Tibial nerve (tissue), 4 donors: ENCODE measurements around the gene PVALEF.

Source experiments
- EP300 ChIP-seq, 2 donors: sonication (generic); formaldehyde crosslinking; IDR thresholded peaks; one replicate each; pipeline ENCODE4 v1.6.1; 2017; ENCODE audit warnings: antibody characterized with exemption in 2 of 2, mild to moderate bottlenecking in 1 of 2
- POLR2A ChIP-seq, 2 donors: fragments of 450-650 bp; IDR thresholded peaks; one replicate each; pipeline ENCODE4 v1.6.1; 2017; ENCODE audit warnings: antibody characterized with exemption in 2 of 2, mild to moderate bottlenecking in 2 of 2, moderate library complexity in 2 of 2
- TF ChIP-seq, protein P1 (sequence below), 5 experiments: fragments of 200-600 bp in 3 of 5; fragments of 450-650 bp in 2 of 5; sonication (generic) in 3 of 5; IDR thresholded peaks; one replicate each; pipeline ENCODE4 v1.5.1; 2016 to 2019; ENCODE audit warnings: antibody characterized with exemption in 5 of 5, mild to moderate bottlenecking in 3 of 5, moderate library complexity in 2 of 5

DNA sequence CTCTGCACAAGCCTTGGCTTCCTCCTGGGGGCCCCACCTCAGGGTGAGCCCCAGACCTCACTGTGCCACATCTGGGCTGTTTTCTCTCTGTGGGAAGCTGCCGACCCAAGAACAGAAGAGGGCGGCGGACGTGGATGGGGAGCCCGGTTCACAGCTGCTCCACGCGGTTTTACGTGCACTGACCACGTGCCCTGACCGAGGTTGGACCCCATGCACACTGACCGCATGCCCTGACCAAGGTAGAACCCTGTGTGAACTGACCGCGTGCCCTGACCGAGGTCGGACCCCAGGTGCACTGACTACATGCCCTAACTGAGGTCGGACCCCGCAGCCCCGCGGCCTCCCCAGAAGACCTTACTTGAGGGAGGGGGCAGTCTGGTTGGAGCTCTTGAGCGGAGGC, 37.8 kb downstream of the PVALEF start:
- TF ChIP-seq, protein P1, sequence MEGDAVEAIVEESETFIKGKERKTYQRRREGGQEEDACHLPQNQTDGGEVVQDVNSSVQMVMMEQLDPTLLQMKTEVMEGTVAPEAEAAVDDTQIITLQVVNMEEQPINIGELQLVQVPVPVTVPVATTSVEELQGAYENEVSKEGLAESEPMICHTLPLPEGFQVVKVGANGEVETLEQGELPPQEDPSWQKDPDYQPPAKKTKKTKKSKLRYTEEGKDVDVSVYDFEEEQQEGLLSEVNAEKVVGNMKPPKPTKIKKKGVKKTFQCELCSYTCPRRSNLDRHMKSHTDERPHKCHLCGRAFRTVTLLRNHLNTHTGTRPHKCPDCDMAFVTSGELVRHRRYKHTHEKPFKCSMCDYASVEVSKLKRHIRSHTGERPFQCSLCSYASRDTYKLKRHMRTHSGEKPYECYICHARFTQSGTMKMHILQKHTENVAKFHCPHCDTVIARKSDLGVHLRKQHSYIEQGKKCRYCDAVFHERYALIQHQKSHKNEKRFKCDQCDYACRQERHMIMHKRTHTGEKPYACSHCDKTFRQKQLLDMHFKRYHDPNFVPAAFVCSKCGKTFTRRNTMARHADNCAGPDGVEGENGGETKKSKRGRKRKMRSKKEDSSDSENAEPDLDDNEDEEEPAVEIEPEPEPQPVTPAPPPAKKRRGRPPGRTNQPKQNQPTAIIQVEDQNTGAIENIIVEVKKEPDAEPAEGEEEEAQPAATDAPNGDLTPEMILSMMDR (IDR thresholded peaks at IDR 0.05) = no peak
- TF ChIP-seq POLR2A (IDR thresholded peaks at IDR 0.05) (no peak), EP300 (IDR thresholded peaks at IDR 0.05) (no peak)
